DND-41 (cell line): ENCODE results near the gene WFIKKN1.

Experiments
- CTCF ChIP-seq: IDR thresholded peaks from 2 replicates; pipeline ENCODE4 v1.5.1; 2012; ENCODE audit warnings: borderline replicate concordance, low read length, moderate library complexity, mild to moderate bottlenecking; ENCODE audit not compliant: poor library complexity, severe bottlenecking; ENCODE audit errors: extremely low read depth
- EZH2 ChIP-seq: IDR thresholded peaks from 3 replicates; pipeline ENCODE4 v1.6.1; 2012; ENCODE audit warnings: borderline replicate concordance, low read depth, mild to moderate bottlenecking, moderate library complexity, low read length, inconsistent platforms; ENCODE audit not compliant: severe bottlenecking

DNA sequence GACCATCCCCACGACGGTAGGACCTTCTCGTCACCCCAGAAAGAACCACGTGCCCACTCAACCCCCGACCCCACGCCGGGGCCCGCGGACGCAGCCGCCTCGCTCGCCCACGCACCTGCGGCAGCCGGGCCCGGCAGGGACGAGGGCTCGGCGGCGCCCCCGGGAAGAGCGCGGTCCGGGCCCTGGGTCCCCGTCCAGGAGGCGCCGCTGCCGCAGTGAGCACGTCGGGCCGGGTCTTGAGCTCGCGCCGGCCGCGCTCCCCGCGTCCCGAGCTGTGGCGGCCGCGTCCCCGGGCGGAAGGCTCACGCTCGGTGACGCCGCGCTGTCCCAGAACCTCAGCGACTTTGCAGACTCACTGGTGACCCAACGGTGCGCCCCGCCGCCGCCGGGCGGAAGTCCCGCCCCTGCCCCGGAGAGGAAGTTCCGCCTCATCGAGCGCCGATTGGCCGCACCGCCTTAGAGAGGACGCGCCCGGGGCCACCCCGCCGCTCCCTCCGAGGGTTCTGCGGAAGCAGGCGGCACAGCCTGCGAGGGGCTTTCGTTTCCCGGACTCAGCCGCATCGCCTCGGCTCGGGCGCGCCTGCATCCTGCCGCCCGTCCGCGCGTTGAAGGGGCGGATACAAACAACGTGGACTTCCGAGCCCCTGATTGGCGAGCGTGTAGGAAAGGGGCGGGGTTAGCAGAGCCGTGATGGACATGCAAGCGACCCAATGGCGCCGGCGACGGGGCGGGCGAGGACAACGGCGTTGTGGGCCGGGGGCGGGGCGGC, 41.7 kb upstream of the WFIKKN1 start:
- TF ChIP-seq CTCF (no peak), EZH2 (no peak)
